Measurements from ENCODE around the gene ABCC11.

ABCC11 gene

DNA sequence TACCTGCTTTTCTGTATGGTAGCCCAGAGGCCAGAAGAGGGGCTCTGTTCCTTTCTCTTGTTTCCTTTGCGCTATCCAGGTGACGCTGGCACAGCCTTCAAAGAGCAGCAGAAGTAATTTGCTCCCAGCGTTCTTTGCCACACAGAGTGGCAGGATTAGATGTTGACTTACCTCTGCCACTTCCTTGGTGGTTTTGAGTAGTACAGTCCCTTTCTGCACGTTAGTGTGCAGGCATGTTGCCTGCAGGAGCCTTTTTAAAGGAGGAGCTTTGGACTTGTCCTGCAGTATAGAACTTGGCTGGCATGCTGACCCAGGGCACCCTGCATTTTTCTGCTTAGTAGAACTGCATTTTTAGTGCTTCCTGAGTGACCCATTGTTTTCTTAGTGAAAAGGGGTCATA lies at the start of gene ABCC11:
TSS of gene ABCC11 (minus strand) at position 229 of the 400 bp plus-strand sequence. CDS start 15,618 bp downstream, outside the sequence.
- DNase-seq (ENCODE audit: low read depth in 3 of 3): no peak

DNA sequence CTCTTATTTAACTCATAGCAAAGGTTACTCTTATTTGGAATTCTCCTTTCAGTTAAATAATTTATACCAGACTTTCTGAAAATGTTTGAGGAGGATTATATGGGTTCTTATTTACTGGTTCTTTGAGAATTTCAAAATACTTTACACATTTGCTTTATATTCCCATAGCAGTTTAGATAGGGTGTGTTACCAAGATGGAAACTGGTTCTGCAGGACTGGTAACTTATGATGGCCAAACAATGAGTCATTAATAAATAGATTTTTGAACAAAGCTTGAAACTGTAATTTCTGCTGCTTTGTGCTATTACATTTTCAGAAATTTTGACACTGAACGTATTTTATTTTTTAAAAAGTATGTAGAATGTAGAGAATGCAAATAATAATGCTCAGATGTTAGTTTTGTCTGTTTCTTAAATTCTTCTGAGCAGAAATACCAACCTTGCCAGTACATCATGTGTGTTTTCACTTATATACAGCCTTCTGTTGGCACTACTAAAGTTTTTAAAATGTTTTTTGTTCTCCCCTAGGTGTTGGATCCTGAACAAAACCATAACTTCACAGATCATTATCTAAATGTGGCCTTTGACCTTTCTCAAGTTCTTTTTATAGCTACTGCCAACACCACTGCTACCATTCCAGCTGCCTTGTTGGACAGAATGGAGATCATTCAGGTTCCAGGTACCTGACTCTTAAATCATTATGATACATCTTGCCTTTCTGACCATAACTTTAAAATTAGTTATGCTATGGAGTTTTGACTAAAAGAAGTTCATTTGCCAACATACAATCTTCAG lies 48.3 kb upstream of the ABCC11 start:
- no peak for DNase-seq (ENCODE audit: low read depth in 3 of 3)

DNA sequence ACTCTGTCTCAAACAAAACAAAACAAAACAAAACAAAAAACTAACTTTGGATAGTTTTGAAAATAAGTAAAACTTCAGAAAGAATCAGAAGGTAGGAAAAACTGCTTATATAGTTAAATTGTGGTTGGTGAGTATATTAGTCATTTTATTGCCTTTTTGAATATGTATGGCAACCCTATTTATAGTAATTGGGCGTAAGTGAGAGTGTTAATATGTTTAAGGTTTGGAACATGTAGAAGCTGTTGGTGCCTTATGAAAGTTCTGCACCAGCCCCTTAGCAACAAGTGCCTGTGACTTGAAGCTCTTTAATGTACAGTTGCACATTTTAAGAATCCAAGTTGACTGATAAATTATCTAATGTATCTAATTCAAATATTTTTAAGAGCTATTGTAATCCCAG lies 47.4 kb upstream of the ABCC11 start:
- DNase-seq (ENCODE audit: low read depth in 3 of 3): no peak

DNA sequence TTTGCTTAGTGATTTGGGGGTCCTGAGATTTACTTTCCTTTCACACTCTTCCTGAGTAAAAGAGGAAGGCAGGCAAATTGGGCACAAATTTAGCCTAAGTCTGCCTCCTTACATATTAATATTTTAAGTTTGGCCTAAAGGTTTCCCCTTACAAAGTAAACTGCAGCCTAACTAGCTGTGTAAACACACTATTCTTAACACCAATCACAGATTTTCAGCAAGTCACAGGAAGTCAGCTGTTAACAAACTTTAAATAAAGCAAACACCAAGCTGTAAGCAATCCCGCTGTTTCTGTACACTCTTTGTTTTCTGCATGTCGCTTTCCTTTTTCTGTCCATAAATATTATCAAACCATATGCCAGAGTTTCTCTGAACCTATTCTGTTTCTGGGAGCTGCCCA lies 45.1 kb upstream of the ABCC11 start:
- DNase-seq (ENCODE audit: low read depth in 3 of 3): no peak

DNA sequence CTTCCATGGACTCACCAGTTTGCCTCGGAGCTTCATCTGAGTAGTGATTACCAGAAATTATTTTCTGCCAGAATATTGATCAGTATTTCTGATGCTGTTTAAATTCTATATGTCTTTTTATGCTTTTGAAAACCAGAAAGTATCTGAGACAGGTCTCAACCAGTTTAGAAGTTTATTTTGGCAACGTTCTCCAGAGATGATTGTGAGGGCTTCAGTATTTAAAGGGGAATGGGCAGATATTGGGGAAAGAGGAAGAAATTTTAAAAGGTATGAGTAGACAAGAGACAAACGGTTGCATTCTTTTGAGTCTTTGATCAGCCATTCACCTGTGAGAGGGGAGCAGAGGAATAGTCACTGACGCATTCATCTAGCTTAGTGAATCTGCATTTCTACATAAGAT lies 44.4 kb upstream of the ABCC11 start:
- no peak for DNase-seq (ENCODE audit: low read depth in 3 of 3)

DNA sequence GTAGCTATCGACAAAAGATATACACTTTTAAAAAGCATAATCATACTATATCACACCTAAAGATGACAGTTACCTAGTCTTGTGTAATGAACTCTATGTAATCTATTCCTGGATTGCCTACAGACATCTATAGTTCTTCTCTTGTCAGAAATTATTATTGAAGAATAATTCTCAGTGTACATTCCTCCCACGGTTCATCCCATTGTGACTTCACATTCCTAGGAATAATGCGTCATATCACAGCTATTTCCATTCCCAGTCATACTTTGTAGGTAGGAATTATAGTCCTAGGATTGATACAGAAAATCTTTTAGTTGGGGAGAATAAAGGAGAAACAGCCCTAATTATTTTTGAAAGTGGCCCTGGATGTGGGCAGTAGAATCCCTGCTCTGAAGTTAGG lies 44.0 kb upstream of the ABCC11 start:
- DNase-seq (ENCODE audit: low read depth in 3 of 3): no peak

DNA sequence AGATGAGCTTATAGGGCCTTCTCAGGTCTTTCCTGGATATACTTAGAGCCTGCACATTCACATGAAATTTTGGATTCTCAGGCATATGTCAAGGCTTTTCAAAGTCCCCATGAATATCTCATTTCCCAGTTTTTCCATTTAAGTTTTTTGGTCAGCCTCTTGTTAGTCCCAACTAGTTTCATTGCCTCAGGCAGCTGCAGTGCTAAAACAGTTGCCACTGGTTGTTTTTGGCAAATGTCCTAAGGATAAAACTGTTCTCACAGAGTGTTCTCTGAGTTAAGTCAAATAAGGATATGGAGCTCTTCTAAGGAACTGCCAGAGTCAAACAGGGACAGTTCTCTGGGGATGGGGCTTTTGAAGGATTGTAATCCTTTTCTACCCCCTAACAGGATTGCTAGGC lies 39.9 kb upstream of the ABCC11 start:
- DNase-seq (ENCODE audit: low read depth in 3 of 3): no peak

DNA sequence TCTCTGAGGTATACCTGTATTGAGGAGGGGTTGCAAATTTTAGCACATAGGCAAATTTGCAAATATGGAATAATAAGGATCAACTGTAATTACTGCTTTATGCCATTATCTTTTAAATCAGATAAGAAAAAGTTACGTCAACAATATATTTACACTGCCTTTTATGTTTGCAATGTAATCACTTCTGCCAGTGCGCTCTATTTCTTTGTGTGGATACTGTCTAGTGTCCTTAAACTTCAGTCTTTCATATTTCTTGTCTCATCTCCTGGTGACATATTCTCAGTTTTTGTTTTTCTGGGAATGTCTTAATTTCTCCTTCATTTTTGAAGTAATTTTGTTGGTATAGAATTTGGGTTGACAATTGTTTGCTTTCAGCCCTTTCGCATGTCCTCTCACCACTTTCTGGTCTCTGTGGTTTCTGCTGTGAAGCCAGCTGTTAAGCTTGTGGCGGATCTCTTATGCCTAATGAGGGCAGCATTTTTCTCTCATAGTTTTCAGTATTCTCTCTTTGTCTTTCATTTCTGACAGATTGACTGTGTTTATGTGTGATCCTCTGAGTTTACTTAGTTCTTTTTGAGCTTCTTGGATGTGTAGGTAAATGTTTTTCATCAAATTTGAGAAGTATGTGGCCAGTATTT lies 37.6 kb upstream of the ABCC11 start:
- no peak for DNase-seq (ENCODE audit: low read depth in 3 of 3)

DNA sequence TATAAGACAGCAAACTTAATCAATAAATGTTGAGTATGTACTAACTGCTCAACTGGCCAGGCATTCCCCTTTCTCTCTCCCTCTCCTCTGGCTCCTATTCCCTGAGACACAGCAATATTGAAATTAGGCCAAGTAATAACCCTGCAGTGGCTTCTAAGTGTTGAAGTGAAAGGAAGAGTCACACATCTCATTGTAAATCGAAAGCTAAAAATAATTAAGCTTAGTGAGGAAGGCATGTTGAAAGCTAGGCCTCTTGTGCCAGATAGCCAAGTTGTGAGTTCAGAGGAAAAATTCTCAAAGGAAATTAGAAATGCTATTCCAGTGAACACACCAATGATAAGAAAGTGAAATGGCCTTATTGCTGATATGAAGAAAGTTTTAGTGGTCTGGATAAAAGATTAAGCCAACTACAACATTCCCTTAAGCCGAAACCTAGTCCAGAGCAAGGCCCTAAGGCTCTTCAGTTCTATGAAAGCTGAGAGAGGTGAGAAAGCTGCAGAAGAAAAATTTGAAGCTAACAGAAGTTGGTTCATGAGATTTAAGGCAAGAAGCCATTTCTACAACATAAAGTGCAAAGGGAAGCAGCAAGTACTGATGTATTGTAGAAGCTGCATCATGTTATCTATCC lies 35.4 kb upstream of the ABCC11 start:
- no peak for DNase-seq (ENCODE audit: low read depth in 3 of 3)

DNA sequence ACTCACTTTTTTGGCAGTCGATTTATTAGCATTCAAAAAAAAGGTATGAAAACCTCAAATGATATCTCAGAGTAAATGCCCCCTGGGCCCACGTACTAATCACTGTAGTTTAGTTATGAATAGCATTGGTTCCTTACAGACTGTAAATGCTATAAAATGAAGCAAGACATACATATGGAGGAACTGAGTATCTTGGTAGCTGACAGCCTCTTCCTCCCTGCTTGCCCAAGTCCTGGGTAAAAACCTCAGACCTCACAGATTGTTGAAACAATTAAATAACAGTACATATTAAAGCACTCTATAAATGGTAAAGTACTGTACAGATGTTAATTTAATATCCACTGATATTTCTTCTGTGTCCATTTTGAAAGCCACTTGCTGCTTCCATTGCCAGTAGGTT lies 33.2 kb upstream of the ABCC11 start:
- DNase-seq (ENCODE audit: low read depth in 3 of 3): no peak

DNA sequence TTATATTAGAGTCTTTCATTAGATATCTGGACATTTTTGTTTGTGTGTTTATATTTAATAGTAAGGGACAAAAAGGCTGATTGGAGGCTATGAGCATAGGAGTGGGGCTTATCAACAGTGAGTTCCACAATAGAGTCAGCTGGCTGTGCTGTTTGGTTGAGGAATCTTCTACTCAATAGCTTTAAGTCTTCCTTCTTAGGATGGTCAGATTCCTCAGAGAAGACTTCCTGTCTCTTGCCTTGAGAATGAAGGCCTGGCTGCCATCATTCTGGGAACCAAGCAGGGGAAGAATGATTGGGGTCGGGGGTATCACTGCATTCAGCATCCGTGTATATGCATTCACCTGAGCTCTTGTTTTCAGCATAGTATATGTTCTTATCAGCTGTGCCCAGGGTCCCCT lies 31.9 kb upstream of the ABCC11 start:
- DNase-seq (ENCODE audit: low read depth in 3 of 3): no peak

DNA sequence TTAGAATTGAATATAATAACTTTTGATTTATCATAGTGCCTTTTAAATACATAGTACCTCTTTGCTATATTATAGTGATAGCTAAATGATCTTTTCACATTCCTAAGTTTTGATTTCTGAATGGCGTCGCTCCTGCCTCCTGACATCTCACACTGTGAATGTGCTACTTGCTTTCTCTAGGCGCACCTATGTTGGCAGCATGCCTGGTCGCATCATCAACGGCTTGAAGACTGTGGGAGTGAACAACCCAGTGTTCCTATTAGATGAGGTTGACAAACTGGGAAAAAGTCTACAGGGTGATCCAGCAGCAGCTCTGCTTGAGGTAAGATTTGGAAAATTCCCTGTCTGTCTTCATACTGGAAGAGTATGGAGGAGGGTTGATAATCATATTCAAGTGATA lies 29.8 kb upstream of the ABCC11 start:
- no peak for DNase-seq (ENCODE audit: low read depth in 3 of 3)

DNA sequence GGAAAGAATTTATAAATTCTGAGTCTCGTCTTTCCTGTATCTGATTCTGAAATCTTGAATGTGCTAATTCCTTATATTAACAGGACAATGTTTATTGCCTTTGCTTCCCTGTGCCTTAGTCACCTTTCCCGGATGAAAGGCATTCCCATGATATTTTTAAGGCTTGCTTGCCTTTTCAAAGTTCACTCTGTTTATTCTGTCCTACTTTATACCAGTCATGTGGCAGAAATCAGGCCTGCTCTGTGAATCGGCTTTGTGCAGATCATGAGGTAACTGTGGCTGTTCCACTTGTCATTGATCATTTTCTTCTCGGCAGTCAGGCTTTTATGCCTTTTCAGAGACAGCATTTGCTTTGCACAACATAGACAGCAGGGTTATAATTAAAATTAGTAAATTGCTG lies 28.8 kb upstream of the ABCC11 start:
- DNase-seq (ENCODE audit: low read depth in 3 of 3): no peak

DNA sequence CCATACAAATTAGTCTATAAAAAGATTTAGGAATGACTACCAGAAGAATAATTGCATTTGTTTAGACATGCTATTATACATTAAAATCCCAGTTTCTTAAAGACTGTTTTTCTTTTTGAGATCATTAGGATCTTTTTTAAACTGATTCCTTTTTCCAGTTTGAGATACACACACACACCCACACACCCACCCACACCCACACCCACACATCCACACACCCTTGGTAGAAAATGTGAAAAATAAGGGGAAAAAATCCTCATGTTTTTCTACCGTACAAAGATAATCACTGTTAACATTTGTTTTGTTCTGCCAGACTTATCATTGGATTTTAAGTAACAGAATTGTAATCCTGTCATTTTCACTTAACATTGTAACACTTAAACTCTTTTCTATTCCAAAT lies 27.1 kb upstream of the ABCC11 start:
- DNase-seq (ENCODE audit: low read depth in 3 of 3): no peak

DNA sequence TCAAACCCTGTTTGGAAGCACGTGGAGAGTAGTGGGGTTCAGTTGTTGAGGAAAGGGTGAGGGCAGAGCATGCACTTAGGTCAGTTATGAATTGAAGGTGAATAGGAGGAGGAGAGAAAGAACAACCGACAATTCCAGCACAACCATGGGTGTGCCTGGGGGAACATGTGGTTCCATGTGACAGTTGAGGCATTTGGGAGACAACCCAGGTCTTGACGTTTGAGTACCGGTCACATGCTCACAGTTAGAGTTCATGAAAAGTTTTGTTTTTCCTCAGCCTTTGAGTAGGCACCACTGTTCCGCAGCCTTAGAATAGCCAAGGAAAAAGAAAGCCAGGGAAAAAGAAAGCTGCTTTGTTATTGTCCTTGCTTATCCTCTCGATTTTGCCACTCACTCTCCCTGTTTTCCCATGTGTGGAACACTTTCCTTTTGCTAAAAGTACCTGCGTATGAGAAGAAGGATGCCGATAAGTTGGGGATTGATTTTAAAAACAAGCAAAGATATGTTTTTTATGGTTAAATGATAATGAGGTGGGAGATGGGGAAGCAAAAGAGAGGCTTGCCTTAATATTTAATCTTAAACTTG lies 25.6 kb upstream of the ABCC11 start:
- DNase-seq (ENCODE audit: low read depth in 3 of 3): no peak

DNA sequence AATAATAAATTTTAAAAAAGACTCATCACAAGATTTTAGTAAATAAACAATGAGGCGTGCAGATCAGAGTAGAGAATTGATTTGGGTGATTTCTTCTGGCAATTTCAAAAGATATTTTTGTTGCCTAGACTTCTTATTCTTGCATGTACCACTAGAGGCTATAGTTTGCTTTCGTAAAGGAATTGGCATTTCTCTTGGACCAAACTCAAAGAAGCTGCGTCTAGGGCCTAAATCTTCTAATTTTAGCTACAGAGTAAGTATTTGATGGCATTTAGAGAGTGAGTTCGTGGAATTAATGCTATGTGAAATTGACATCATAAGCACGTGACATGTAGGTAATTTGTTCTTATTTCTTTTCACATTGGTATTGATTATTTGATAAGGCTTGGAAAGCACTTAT lies 24.4 kb upstream of the ABCC11 start:
- DNase-seq (ENCODE audit: low read depth in 3 of 3): no peak

DNA sequence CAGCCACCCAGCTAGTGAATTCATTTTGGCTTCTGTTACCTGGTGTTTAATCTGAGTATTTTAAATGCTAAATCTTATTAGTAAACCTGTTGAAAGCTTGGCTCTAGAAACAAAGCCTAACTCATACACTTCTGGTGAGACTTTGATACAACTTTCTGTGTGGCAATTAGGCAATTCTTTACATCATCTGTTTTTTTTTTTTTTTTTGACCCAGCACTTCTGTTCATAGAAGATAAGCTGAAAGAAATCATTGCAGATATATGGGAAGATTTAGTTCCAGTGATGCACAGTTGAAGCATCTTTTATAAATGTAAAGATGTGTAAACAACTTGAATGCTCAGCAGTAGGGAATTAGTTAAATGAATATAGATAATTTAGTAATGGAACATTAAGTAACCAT lies 21.7 kb upstream of the ABCC11 start:
- no peak for DNase-seq (ENCODE audit: low read depth in 3 of 3)

DNA sequence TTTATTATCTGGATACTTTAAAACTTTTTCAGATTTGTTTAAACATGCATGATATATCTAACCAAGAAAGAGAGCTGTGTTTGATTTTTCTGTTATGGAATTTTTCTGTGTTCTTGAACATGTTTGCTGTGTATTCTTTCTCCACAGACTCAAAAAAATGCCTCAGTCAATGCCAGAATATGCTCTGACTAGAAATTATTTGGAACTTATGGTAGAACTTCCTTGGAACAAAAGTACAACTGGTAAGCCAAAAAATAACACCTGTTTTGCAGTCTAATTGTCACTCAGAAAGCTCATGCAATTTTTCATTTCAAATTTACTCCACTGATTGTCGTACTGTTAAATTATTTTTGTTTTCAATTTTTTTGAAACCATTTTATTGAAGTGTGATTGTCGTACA lies 15.3 kb upstream of the ABCC11 start:
- DNase-seq (ENCODE audit: low read depth in 3 of 3): no peak

DNA sequence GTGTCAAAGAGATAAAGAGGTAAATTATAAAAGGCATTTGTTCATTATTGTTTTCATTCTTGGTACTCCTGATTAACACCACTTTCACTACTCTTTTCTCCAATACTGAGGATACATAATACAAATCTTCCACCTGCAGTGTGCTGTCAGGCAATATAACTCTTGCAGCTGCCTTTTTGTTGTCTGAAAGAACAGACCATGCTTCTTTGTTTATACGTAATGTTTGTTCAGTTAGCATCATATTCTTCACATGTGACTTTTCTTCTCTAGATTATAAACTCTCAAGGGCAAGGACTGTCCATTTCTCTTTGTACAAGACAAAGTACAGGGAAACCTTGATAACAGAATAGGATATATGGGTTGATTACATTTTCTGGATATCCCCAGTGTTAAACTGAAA lies 14.2 kb upstream of the ABCC11 start:
- no peak for DNase-seq (ENCODE audit: low read depth in 3 of 3)

DNA sequence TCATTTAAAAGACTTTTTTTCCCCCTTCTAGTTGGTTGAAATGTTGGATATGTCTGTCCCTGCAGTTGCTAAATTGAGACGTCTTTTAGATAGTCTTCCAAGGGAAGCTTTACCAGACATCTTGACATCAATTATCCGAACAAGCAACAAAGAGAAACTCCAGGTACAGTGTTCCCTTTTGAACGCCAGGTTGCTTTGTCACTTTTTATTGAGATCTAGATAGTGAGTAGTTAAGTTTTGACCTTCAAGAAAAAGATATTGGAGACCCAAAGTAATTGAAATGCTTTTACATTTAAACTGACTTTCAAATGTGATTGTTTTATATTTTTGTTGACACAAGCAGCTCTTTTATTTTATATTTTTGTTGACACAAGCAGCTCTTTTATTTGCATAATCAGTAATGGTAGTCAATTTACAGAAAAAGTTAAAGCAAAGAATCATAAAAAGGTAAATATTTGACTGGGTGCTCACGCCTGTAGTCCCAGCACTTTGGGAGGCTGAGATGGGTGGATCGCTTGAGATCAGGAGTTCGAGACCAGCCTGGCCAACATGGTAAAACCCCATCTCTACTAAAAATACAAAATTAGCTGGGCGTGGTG lies 9.3 kb upstream of the ABCC11 start:
- no peak for DNase-seq (ENCODE audit: low read depth in 3 of 3)

DNA sequence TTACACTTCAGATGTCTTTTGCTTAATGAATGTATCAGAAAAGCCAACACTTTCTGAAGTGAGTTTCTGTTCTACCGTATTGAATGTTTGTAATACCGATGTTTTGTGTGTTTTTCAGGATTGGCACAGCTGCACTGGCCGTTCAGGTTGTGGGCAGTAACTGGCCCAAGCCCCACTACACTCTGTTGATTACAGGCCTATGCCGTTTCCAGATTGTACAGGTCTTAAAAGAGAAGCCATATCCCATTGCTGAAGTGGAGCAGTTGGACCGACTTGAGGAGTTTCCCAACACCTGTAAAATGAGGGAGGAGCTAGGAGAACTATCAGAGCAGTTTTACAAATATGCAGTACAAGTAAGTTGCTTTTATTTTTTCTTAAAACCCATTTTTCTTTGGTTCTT lies 4.7 kb upstream of the ABCC11 start:
- DNase-seq (ENCODE audit: low read depth in 3 of 3): no peak

DNA sequence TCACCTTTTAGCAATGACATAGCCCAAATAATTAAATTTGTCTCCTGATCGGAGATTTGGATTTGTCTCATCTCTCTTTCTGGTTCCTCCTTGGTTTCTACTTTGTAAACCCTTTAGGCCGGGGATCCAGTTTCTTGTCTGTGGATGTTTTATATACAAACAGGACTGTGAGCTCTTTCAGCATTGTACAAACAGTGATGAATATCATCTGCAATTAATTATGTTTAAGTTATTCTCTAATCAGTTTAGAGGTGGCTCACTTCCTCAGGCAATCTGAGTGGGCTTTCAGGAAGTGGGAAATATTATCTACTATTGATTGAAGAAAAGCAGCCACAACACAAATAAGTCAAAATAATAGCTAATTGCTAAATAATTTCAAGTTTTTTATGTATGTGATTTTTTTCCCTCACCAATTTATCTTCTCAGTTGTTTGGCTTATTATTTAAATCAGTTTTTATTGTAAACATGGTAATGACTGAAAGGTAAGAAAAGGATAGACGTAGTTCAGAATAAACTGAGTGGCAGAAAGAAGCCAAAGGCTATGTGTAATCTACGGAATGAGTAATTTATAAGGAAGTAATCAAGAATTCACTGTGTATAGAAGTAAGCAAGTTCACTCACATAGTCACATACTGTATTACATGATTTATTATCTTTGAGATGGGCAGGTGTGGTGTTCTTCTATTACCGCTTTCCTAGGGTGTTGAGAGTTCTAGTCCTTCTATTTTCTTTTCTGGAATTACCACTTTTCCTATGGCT lies 3.4 kb upstream of the ABCC11 start:
- no peak for DNase-seq (ENCODE audit: low read depth in 3 of 3)

Data from stimulated activated CD4-positive, alpha-beta T cell treated with anti-CD3 and anti-CD28 coated beads, TNF-alpha, amount 100 ng/mL, for 4 hours (primary cell).